ENCODE measurements around the gene SLC9A9.

The SLC9A9 gene

GRCh38 chr3:143590660-143591059 lies 257.6 kb downstream of the SLC9A9 start:
- peak; percentile 77 for DNase-seq

- DNase-seq, result no peak
These were observed 261.7 kb downstream of the SLC9A9 start for GRCh38 chr3:143586576-143586975.

- peak; percentile 32 for DNase-seq
These were observed 262.4 kb downstream of the SLC9A9 start for GRCh38 chr3:143585720-143586456.

- no peak for DNase-seq
These were observed 263.8 kb downstream of the SLC9A9 start for GRCh38 chr3:143584474-143584873.

- no peak for DNase-seq
These were observed 266.1 kb downstream of the SLC9A9 start for GRCh38 chr3:143581972-143582722.

GRCh38 chr3:143578810-143579435 lies 269.3 kb downstream of the SLC9A9 start:
- DNase-seq, result no peak

- no peak for DNase-seq
These were observed 271.5 kb downstream of the SLC9A9 start for GRCh38 chr3:143576568-143577270.

GRCh38 chr3:143574933-143575332 lies 273.3 kb downstream of the SLC9A9 start:
- no peak for DNase-seq

GRCh38 chr3:143573610-143574303 lies 274.5 kb downstream of the SLC9A9 start:
- no peak for DNase-seq

GRCh38 chr3:143571548-143571947 lies 276.7 kb downstream of the SLC9A9 start:
- no peak for DNase-seq

- no peak for DNase-seq
These were observed 280.4 kb downstream of the SLC9A9 start for GRCh38 chr3:143567823-143568222.

- DNase-seq, result peak; percentile 81
These were observed 282.3 kb downstream of the SLC9A9 start for GRCh38 chr3:143565951-143566350.

GRCh38 chr3:143563786-143564185 lies 284.5 kb downstream of the SLC9A9 start:
- DNase-seq, result no peak

GRCh38 chr3:143562789-143563188 lies 285.5 kb downstream of the SLC9A9 start:
- DNase-seq, result no peak

GRCh38 chr3:143559296-143559695 lies 289.0 kb downstream of the SLC9A9 start:
- DNase-seq, result no peak

GRCh38 chr3:143552851-143553250 lies 295.4 kb downstream of the SLC9A9 start:
- DNase-seq, result no peak

- DNase-seq, result no peak
These were observed 296.5 kb downstream of the SLC9A9 start for GRCh38 chr3:143551761-143552160.

GRCh38 chr3:143548861-143549497 lies 299.3 kb downstream of the SLC9A9 start:
- DNase-seq, result no peak

- no peak for DNase-seq
These were observed 299.9 kb downstream of the SLC9A9 start for GRCh38 chr3:143548393-143548792.

- no peak for DNase-seq
These were observed 309.7 kb downstream of the SLC9A9 start for GRCh38 chr3:143538577-143538981.

GRCh38 chr3:143538061-143538460 lies 310.2 kb downstream of the SLC9A9 start:
- no peak for DNase-seq
